ENCODE data around the gene FGF5.
"Not testable (repeated sequence)": the region's sequence is repeated elsewhere in the genome, so short reads cannot be mapped to it uniquely, and the experiment has no call there.

The FGF5 gene

GRCh38 chr4:80266253-80266901 is at the start of gene FGF5:
TSS of gene FGF5 (plus strand) at chr4:80266664. CDS start at chr4:80266825, 161 bp downstream.
- no peak for DNase-seq

- no peak for DNase-seq
Observed at GRCh38 chr4:80219301-80220025, 47.0 kb upstream of the FGF5 start.

- DNase-seq, result no peak
Observed at GRCh38 chr4:80220711-80221110, 45.8 kb upstream of the FGF5 start.

- no peak for DNase-seq
Observed at GRCh38 chr4:80221161-80221560, 45.3 kb upstream of the FGF5 start.

- no peak for DNase-seq
Observed at GRCh38 chr4:80225595-80225994, 40.9 kb upstream of the FGF5 start.

- no peak for DNase-seq
Observed at GRCh38 chr4:80226094-80226493, 40.4 kb upstream of the FGF5 start.

- no peak for DNase-seq
Observed at GRCh38 chr4:80228460-80228859, 38.0 kb upstream of the FGF5 start.

GRCh38 chr4:80229128-80229527 is 37.3 kb upstream of the FGF5 start:
- no peak for DNase-seq

GRCh38 chr4:80229590-80229989 is 36.9 kb upstream of the FGF5 start:
- no peak for DNase-seq

GRCh38 chr4:80231180-80231579 is 35.3 kb upstream of the FGF5 start:
- no peak for DNase-seq

- DNase-seq, result no peak
Observed at GRCh38 chr4:80232707-80233370, 33.6 kb upstream of the FGF5 start.

GRCh38 chr4:80233390-80233789 is 33.1 kb upstream of the FGF5 start:
- no peak for DNase-seq

- no peak for DNase-seq
Observed at GRCh38 chr4:80235451-80235850, 31.0 kb upstream of the FGF5 start.

- DNase-seq, result no peak
Observed at GRCh38 chr4:80237992-80238391, 28.5 kb upstream of the FGF5 start.

GRCh38 chr4:80239480-80240150 is 26.8 kb upstream of the FGF5 start:
- no peak for DNase-seq

- DNase-seq, result no peak
Observed at GRCh38 chr4:80240976-80241375, 25.5 kb upstream of the FGF5 start.

GRCh38 chr4:80243274-80244018 is 23.0 kb upstream of the FGF5 start:
- no peak for DNase-seq

GRCh38 chr4:80247484-80247883 is 19.0 kb upstream of the FGF5 start:
- not testable (repeated sequence) for DNase-seq

GRCh38 chr4:80249144-80249543 is 17.3 kb upstream of the FGF5 start:
- no peak for DNase-seq

GRCh38 chr4:80252427-80252826 is 14.0 kb upstream of the FGF5 start:
- no peak for DNase-seq

- no peak for DNase-seq
Observed at GRCh38 chr4:80252953-80253352, 13.5 kb upstream of the FGF5 start.

- DNase-seq, result no peak
Observed at GRCh38 chr4:80253510-80253909, 13.0 kb upstream of the FGF5 start.

- DNase-seq, result no peak
Observed at GRCh38 chr4:80254114-80254513, 12.3 kb upstream of the FGF5 start.
